Peyer's patch (tissue), 4 donors: ENCODE measurements around the gene OR10J1.

Experiments used
- CTCF ChIP-seq, 6 experiments: fragments of 450-650 bp in 4 of 6; fragments of 200-600 bp in 2 of 6; sonication (generic) in 1 of 6; IDR thresholded peaks; one replicate each; pipeline ENCODE4 v1.5.1; 2017 to 2019; ENCODE audit warnings: antibody characterized with exemption in 6 of 6, mild to moderate bottlenecking in 3 of 6, moderate library complexity in 1 of 6
- POLR2A ChIP-seq, 2 donors: fragments of 450-650 bp; IDR thresholded peaks; one replicate each; pipeline ENCODE4 v1.5.1; 2017; ENCODE audit warnings: antibody characterized with exemption in 2 of 2, mild to moderate bottlenecking in 2 of 2, moderate library complexity in 2 of 2

- no peak for TF ChIP-seq CTCF (IDR thresholded peaks at IDR 0.05)
- TF ChIP-seq POLR2A (IDR thresholded peaks at IDR 0.05), result no peak
These were observed 8.7 kb downstream of the OR10J1 start for GRCh38 chr1:159448181-159448580.
